Camera-type eye (tissue), 1 donor: ENCODE results near the gene MIA2. TPM values are rescaled to one million over a fixed set of nuclear protein-coding genes. Genes with fewer than 3 reads are reported as not detected.

ENCODE experiments used
- total RNA-seq: library from RNA; depleted of rRNA; stranded (reverse); fragments of >200 nt; gene quantifications from one replicate; pipeline ENCODE4 v1.2.3, GENCODE V29; 2014

Gene MIA2, protein sequence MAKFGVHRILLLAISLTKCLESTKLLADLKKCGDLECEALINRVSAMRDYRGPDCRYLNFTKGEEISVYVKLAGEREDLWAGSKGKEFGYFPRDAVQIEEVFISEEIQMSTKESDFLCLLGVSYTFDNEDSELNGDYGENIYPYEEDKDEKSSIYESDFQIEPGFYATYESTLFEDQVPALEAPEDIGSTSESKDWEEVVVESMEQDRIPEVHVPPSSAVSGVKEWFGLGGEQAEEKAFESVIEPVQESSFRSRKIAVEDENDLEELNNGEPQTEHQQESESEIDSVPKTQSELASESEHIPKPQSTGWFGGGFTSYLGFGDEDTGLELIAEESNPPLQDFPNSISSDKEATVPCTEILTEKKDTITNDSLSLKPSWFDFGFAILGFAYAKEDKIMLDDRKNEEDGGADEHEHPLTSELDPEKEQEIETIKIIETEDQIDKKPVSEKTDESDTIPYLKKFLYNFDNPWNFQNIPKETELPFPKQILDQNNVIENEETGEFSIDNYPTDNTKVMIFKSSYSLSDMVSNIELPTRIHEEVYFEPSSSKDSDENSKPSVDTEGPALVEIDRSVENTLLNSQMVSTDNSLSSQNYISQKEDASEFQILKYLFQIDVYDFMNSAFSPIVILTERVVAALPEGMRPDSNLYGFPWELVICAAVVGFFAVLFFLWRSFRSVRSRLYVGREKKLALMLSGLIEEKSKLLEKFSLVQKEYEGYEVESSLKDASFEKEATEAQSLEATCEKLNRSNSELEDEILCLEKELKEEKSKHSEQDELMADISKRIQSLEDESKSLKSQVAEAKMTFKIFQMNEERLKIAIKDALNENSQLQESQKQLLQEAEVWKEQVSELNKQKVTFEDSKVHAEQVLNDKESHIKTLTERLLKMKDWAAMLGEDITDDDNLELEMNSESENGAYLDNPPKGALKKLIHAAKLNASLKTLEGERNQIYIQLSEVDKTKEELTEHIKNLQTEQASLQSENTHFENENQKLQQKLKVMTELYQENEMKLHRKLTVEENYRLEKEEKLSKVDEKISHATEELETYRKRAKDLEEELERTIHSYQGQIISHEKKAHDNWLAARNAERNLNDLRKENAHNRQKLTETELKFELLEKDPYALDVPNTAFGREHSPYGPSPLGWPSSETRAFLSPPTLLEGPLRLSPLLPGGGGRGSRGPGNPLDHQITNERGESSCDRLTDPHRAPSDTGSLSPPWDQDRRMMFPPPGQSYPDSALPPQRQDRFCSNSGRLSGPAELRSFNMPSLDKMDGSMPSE (N-terminal part only)
- total RNA-seq: 34.1 TPM

DNA sequence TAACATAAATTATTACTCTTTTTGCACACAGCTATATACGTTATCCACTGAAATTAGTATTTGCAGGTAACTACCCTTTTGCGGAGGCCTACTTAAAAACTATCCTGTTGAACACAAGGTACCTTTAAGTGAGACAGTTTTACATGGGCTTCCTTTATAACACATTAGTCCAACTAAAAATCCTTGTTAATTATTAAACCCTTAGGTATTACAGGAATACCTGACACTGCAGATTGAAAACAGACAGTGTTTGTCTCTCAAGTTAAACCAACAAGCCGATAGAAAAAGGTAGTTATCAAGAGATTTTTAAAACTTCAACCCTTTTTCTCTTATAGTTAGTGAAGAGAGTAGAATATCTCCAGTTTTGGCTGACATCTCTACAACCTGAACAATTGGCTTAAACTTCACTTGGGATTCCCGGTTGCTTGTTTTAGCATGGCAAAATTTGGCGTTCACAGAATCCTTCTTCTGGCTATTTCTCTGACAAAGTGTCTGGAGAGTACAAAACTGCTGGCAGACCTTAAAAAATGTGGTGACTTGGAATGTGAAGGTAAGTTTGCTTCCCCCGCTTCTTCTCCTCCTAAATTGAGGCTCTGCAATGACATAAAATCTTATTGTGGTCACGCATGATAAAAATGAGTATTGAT, at the start of gene MIA2:
Gene MIA2, plus strand, starts transcription at position 236 of the 647 bp plus-strand sequence. Its CDS starts 200 bp downstream, at position 436.

DNA sequence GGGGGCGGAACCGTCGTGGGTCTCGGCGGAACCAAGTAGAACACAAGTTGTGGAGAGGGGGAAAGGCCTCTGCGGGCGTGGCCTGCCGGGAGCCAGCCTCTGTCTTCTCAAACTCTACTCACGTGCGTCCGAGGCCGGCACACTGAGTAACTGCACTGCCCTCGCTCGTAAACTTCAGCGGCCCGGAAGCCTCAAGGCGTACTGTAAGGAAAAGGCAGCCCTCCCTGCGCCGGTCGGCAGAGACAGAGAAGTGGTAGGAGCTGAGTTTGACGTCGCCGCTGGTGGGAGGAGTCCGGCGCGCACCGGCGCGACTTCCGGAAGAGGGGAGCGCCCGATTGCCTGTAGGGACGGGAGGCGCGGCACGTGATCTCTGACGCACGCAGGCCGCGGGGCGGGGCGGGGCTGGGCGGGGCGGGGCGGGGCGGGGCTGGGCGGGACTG, 198.5 kb downstream of the MIA2 start, which contains the start of gene FBXO33:
Gene FBXO33, minus strand, starts transcription at position 255 of the 440 bp plus-strand sequence. CDS start 271 bp downstream, outside the sequence.

Other genes with a start within 250 kb of the MIA2 start
- 152 TPM for gene SEC23A, start 130.7 kb upstream of the MIA2 start, total RNA-seq
- 35.5 TPM for gene GEMIN2, start 119.6 kb upstream of the MIA2 start, total RNA-seq
- gene TRAPPC6B, start 63.6 kb upstream of the MIA2 start, total RNA-seq: 63.0 TPM
- gene PNN, start 58.7 kb upstream of the MIA2 start, total RNA-seq: 71.7 TPM
- gene FBXO33, start 198.5 kb downstream of the MIA2 start, total RNA-seq: 18.5 TPM